Mesenchymal stem cell (in vitro differentiated cells and primary cell): ENCODE data around the gene TSC22D4. TPM values are rescaled to one million over a fixed set of nuclear protein-coding genes. Genes with fewer than 3 reads are reported as not detected.
A peak's percentile ranks its signal among the peaks of the same experiment; 100 is the strongest.
"Not testable (repeated sequence)": the region's sequence is repeated elsewhere in the genome, so short reads cannot be mapped to it uniquely, and the experiment has no call there.

Experiments used
- DNase-seq: peaks from one replicate; pipeline ENCODE4 v3.0.0-alpha.2; 2013
- H2AFZ ChIP-seq: one replicate; pipeline ENCODE4 v1.6.1; 2013; ENCODE audit warnings: low read depth, mild to moderate bottlenecking, control low read depth, inconsistent platforms, low read length, moderate library complexity
- H2AK5ac ChIP-seq: 2 replicates; pipeline ENCODE4 v1.6.1; 2013; ENCODE audit warnings: low read length, moderate library complexity, mild to moderate bottlenecking, inconsistent platforms; ENCODE audit not compliant: severe bottlenecking
- H2BK120ac ChIP-seq: one replicate; pipeline ENCODE4 v1.6.1; 2013; ENCODE audit warnings: low read depth, mild to moderate bottlenecking, inconsistent platforms, low read length, moderate library complexity
- H2BK12ac ChIP-seq, 2 experiments: one replicate each; pipeline ENCODE4 v1.6.1; 2013; ENCODE audit warnings: inconsistent platforms in 2 of 2, low read length in 2 of 2, mild to moderate bottlenecking in 2 of 2, moderate library complexity in 2 of 2, control low read depth in 1 of 2
- H2BK15ac ChIP-seq: one replicate; pipeline ENCODE4 v1.6.1; 2013; ENCODE audit warnings: mild to moderate bottlenecking, low read depth, inconsistent platforms; ENCODE audit not compliant: poor library complexity, severe bottlenecking
- H2BK5ac ChIP-seq: 2 replicates; pipeline ENCODE4 v1.6.1; 2013; ENCODE audit warnings: low read depth, mild to moderate bottlenecking, low read length, control low read depth, inconsistent platforms; ENCODE audit not compliant: poor library complexity, severe bottlenecking
- H3K14ac ChIP-seq, 2 experiments: one replicate each; pipeline ENCODE4 v1.6.1; 2013; ENCODE audit warnings: inconsistent platforms in 2 of 2, low read length in 2 of 2, control low read depth in 1 of 2, mild to moderate bottlenecking in 1 of 2, moderate library complexity in 1 of 2
- H3K18ac ChIP-seq, 2 experiments: one replicate each; pipeline ENCODE4 v1.6.1; 2013; ENCODE audit warnings: inconsistent platforms in 2 of 2, low read length in 2 of 2, control low read depth in 1 of 2, low read depth in 1 of 2, mild to moderate bottlenecking in 1 of 2
- H3K23ac ChIP-seq, 2 experiments: one replicate each; pipeline ENCODE4 v1.6.1; 2013; ENCODE audit warnings: inconsistent platforms in 2 of 2, low read length in 2 of 2, mild to moderate bottlenecking in 2 of 2, moderate library complexity in 2 of 2, control low read depth in 1 of 2
- H3K27ac ChIP-seq: 2 replicates; pipeline ENCODE4 v1.5.1; 2013; ENCODE audit warnings: mild to moderate bottlenecking, moderate library complexity, low read length, control low read depth, inconsistent platforms; ENCODE audit not compliant: poor library complexity, severe bottlenecking
- H3K27me3 ChIP-seq, 2 experiments: 2 replicates each; pipeline versions ENCODE4 v1.6.1 to v1.7.0; 2013; ENCODE audit warnings: low read length in 2 of 2, mild to moderate bottlenecking in 2 of 2, moderate library complexity in 2 of 2, control low read depth in 1 of 2, inconsistent platforms in 1 of 2; ENCODE audit not compliant: control insufficient read depth in 1 of 2, insufficient read depth in 1 of 2
- H3K36me3 ChIP-seq, 2 experiments: 2 replicates each; pipeline versions ENCODE4 v1.6.1 to v1.7.0; 2013; ENCODE audit warnings: low read length in 2 of 2, control low read depth in 1 of 2, inconsistent platforms in 1 of 2, low read depth in 1 of 2, mild to moderate bottlenecking in 1 of 2; ENCODE audit not compliant: insufficient read depth in 2 of 2, control insufficient read depth in 1 of 2
- H3K4ac ChIP-seq, 2 experiments: one replicate each; pipeline ENCODE4 v1.6.1; 2013; ENCODE audit warnings: inconsistent platforms in 2 of 2, low read length in 2 of 2, mild to moderate bottlenecking in 2 of 2, moderate library complexity in 2 of 2, control low read depth in 1 of 2, low read depth in 1 of 2
- H3K4me1 ChIP-seq: 2 replicates; pipeline ENCODE4 v1.6.1; 2013; ENCODE audit warnings: low read depth, low read length, control low read depth; ENCODE audit not compliant: control insufficient read depth, insufficient read depth
- H3K4me2 ChIP-seq: 2 replicates; pipeline ENCODE4 v1.6.1; 2013; ENCODE audit warnings: low read length, mild to moderate bottlenecking, inconsistent platforms; ENCODE audit not compliant: poor library complexity, severe bottlenecking
- H3K4me3 ChIP-seq, 2 experiments: 2 replicates each; pipeline versions ENCODE4 v1.5.1 to v1.7.0; 2013; ENCODE audit warnings: low read length in 2 of 2, mild to moderate bottlenecking in 2 of 2, control low read depth in 1 of 2, low read depth in 1 of 2; ENCODE audit not compliant: insufficient read depth in 1 of 2
- H3K79me1 ChIP-seq: replicated peaks from 2 replicates; pipeline ENCODE4 v1.6.1; 2013; ENCODE audit warnings: mild to moderate bottlenecking, control low read depth, low read length, inconsistent platforms; ENCODE audit not compliant: poor library complexity, severe bottlenecking
- H3K9ac ChIP-seq: 2 replicates; pipeline ENCODE4 v1.7.0; 2013; ENCODE audit warnings: mild to moderate bottlenecking, low read length, moderate library complexity
- H3K9me3 ChIP-seq: 2 replicates; pipeline ENCODE4 v1.7.0; 2013; ENCODE audit warnings: mild to moderate bottlenecking, low read length; ENCODE audit not compliant: control insufficient read depth
- H4K8ac ChIP-seq: one replicate; pipeline ENCODE4 v1.6.1; 2013; ENCODE audit warnings: inconsistent platforms, mild to moderate bottlenecking, low read length, moderate library complexity
- H4K91ac ChIP-seq: one replicate; pipeline ENCODE4 v1.6.1; 2013; ENCODE audit warnings: mild to moderate bottlenecking, low read length, inconsistent platforms
- WGBS: methylation state at CpG from one replicate; pipeline ENCODE4 v1.1.7; 2013; ENCODE audit warnings: mixed read lengths; 5-methylcytosine and 5-hydroxymethylcytosine counted together
- polyA plus RNA-seq, 2 experiments: library from polyadenylated mRNA; stranded (reverse); fragments of 200-250 nt; gene quantifications; one replicate each; pipeline ENCODE4 v1.2.3, GENCODE V29; 2013

The TSC22D4 gene
- 47.5 TPM for polyA plus RNA-seq (2013, experiment 1 of 2)
- 47.0 TPM for polyA plus RNA-seq (2013, experiment 2 of 2)

- Histone ChIP-seq H3K14ac (peak within 1 kb of the TSS; percentile 93 to 100), H3K18ac (peak within 1 kb of the TSS; percentile 97 to 98), H3K4me2 (peak within 1 kb of the TSS; percentile 86), H3K9ac (peak within 1 kb of the TSS; percentile 96), H3K4me1 (peaks cover 29% of the 10 kb centered on the region), H3K9me3 (no peaks in the 10 kb centered on the region), H4K91ac (peak within 1 kb of the TSS; percentile 81), H4K8ac (peak within 1 kb of the TSS; percentile 76), H3K79me1 (peaks cover 10% of the 10 kb centered on the region), H3K36me3 (peaks cover 19 to 23% of the 10 kb centered on the region in 2 experiments), H3K27me3 (no peaks in the 10 kb centered on the region), H3K4me3 (peak within 1 kb of the TSS; percentile 92 to 97), H2AK5ac (no peak within 1 kb of the TSS), H2BK15ac (peak within 1 kb of the TSS; percentile 76), H3K27ac (peak within 1 kb of the TSS; percentile 83), H2BK120ac (peak within 1 kb of the TSS; percentile 83), H2BK12ac (peak within 1 kb of the TSS; percentile 87), H2AFZ (peak within 1 kb of the TSS; percentile 10), H2BK5ac (peak within 1 kb of the TSS; percentile 68), H3K23ac (peak within 1 kb of the TSS; percentile 54 to 61), H3K4ac (peak within 1 kb of the TSS; percentile 96 to 98)
- 1% methylated on average over 26 of the region's 27 CpGs for WGBS
- peak; percentile 97 for DNase-seq
Observed at GRCh38 chr7:100478958-100479660, at the start of gene TSC22D4. TSC22D4 (minus strand) TSS chr7:100479214; CDS start chr7:100478038, 1,176 bp downstream.

- H3K14ac ChIP-seq, H2BK12ac ChIP-seq, H3K18ac ChIP-seq, DNase-seq, H3K36me3 ChIP-seq, H4K8ac ChIP-seq, H3K4me3 ChIP-seq, H2BK120ac ChIP-seq, H2BK5ac ChIP-seq, H3K9me3 ChIP-seq, H3K9ac ChIP-seq, H2AFZ ChIP-seq, H3K27ac ChIP-seq, H4K91ac ChIP-seq, H3K27me3 ChIP-seq, H2AK5ac ChIP-seq, H3K4ac ChIP-seq, H2BK15ac ChIP-seq, H3K4me1 ChIP-seq, H3K4me2 ChIP-seq, H3K79me1 ChIP-seq, H3K23ac ChIP-seq: not testable (repeated sequence)
- 81% methylated on average over 7 of the region's 12 CpGs for WGBS
Observed at GRCh38 chr7:100528108-100528866, 49.3 kb upstream of the TSC22D4 start.

GRCh38 chr7:100523192-100523591 is 44.2 kb upstream of the TSC22D4 start:
- H3K27ac ChIP-seq, H2BK5ac ChIP-seq, H3K4me2 ChIP-seq, H3K4me3 ChIP-seq, H3K4me1 ChIP-seq, H3K79me1 ChIP-seq, H2BK15ac ChIP-seq, H3K18ac ChIP-seq, H2BK120ac ChIP-seq, H3K36me3 ChIP-seq, H4K8ac ChIP-seq, H2AK5ac ChIP-seq, H3K23ac ChIP-seq, H3K4ac ChIP-seq, H4K91ac ChIP-seq, DNase-seq, H3K27me3 ChIP-seq, H2BK12ac ChIP-seq, H3K14ac ChIP-seq, H3K9me3 ChIP-seq, H3K9ac ChIP-seq, H2AFZ ChIP-seq: not testable (repeated sequence)
- WGBS, result no CpG with 5 or more reads among the region's 34 CpGs

GRCh38 chr7:100521909-100522593 is 43.0 kb upstream of the TSC22D4 start:
- H2AK5ac ChIP-seq, H3K36me3 ChIP-seq, H4K8ac ChIP-seq, H2BK120ac ChIP-seq, H3K79me1 ChIP-seq, H3K9ac ChIP-seq, H3K23ac ChIP-seq, H3K9me3 ChIP-seq, H3K4me2 ChIP-seq, H2BK12ac ChIP-seq, H4K91ac ChIP-seq, H3K4ac ChIP-seq, H3K27me3 ChIP-seq, H2BK15ac ChIP-seq, H3K18ac ChIP-seq, H3K4me3 ChIP-seq, H2AFZ ChIP-seq, H2BK5ac ChIP-seq, H3K14ac ChIP-seq, H3K4me1 ChIP-seq, H3K27ac ChIP-seq: not testable (repeated sequence)
- peak; percentile 15 for DNase-seq
- no CpG with 5 or more reads among the region's 3 CpGs for WGBS
